Measurements from ENCODE around the gene FOXP1. TPM values are rescaled to one million over a fixed set of nuclear protein-coding genes. Genes with fewer than 3 reads are reported as not detected.
A peak's percentile ranks its signal among the peaks of the same experiment; 100 is the strongest.

Gene FOXP1
- total and polyA plus RNA-seq, 2 of the 13 experiments (the other 11 are each of a cell fraction or from before 2014, with no cell fraction given), result 40.4 to 59.0 TPM

DNA sequence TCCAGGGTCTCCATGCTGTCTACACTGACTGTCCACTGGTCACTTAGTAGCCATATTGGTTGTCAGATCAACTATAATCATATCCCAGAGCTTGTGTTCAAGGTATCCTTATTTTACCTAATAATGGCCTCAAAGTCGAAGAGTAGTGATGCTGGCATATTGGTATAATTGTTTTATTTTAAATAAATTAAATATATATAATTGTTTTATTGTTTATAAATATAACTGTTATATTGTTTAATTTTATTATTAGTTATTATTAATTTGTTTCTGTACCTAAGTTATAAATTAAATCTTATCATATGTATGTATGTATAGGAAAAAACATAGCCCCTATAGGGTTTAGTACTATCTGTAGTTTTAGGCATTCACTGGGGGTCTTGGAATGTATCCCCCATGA, 205.0 kb downstream of the FOXP1 start (continued):
- no peak for TF ChIP-seq TBP (CRISPR knock-in tag; IDR thresholded peaks at IDR 0.05)
- TF ChIP-seq FIP1L1 (IDR thresholded peaks at IDR 0.05; ENCODE audit: borderline replicate concordance, insufficient read depth, low read depth, low read length), result no peak
- no peak for TF ChIP-seq ZNF484 (CRISPR knock-in tag; IDR thresholded peaks at IDR 0.05; ENCODE audit: borderline replicate concordance, low read depth)
- no peak for TF ChIP-seq ZNF713 (CRISPR knock-in tag; IDR thresholded peaks at IDR 0.05)
- TF ChIP-seq ZFP36L1 (CRISPR knock-in tag; IDR thresholded peaks at IDR 0.05), result no peak
- TF ChIP-seq TBX3 (IDR thresholded peaks at IDR 0.05; ENCODE audit: borderline replicate concordance), result no peak
- TF ChIP-seq RFX5 (IDR thresholded peaks at IDR 0.05; ENCODE audit: low read depth, low read length), result no peak
- no peak for TF ChIP-seq BHLHE40 (IDR thresholded peaks at IDR 0.05; ENCODE audit: low read length)
- TF ChIP-seq, protein P1, sequence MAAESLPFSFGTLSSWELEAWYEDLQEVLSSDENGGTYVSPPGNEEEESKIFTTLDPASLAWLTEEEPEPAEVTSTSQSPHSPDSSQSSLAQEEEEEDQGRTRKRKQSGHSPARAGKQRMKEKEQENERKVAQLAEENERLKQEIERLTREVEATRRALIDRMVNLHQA (CRISPR knock-in tag; IDR thresholded peaks at IDR 0.05), result no peak
- no peak for TF ChIP-seq ZBTB21 (CRISPR knock-in tag; IDR thresholded peaks at IDR 0.05)
- TF ChIP-seq HNRNPUL1 (IDR thresholded peaks at IDR 0.05; ENCODE audit: low read depth, low read length), result no peak

DNA sequence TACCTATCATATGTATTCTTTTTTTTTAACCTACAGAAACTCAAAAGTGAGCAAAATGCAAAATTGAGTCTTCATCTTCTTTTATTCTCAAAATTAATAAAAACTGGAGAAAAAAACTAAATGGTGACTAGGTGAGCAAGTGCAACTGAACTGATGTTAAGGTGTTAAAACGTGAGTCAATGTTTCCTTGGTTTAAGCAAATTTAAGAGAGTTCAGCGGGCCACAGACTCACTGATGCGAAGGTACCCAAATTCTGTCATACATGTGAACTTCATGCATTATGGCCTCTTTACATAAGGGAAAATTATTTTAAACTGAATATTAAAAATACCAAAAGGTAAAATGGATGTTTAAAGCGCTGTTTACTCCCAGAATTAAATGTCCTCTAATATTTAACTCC, 206.6 kb downstream of the FOXP1 start:
- DNase-seq (ENCODE audit: low spot score), result no peak
- Histone ChIP-seq H3K4me2 (ENCODE audit: low read depth, low read length) (no peak overlapping the region), H3K4me3 (replicated peaks in 1 of 3; ENCODE audit: insufficient read depth in 1 of 3, low read depth in 2 of 3, low read length in 3 of 3) (no peak overlapping the region), H3K27me3 (ENCODE audit: control insufficient read depth in 1 of 2, insufficient read depth in 2 of 2, low read length in 2 of 2) (no peaks in the 10 kb centered on the region), H3K27ac (ENCODE audit: extremely low read length, insufficient read depth, low read length) (no peak overlapping the region), H3K36me3 (replicated peaks in 1 of 2; ENCODE audit: control insufficient read depth in 1 of 2, insufficient read depth in 2 of 2, low read length in 2 of 2) (no peaks in the 10 kb centered on the region; a peak in 1 of 5 replicates), H3K79me2 (ENCODE audit: insufficient read depth, low read length) (peaks cover 9% of the 10 kb centered on the region), H4K20me1 (ENCODE audit: insufficient read depth, low read length) (peaks cover 7% of the 10 kb centered on the region; the same call in 1 of the 2 replicates), H3K9me3 (ENCODE audit: low read length) (no peaks in the 10 kb centered on the region), H3K4me1 (ENCODE audit: insufficient read depth, low read length) (peaks cover 34% of the 10 kb centered on the region), H3K9ac (ENCODE audit: insufficient read depth, low read depth, low read length) (no peak overlapping the region), H2AFZ (ENCODE audit: low read length) (no peak overlapping the region)
- TF ChIP-seq ELF4 (CRISPR knock-in tag; IDR thresholded peaks at IDR 0.05; ENCODE audit: borderline replicate concordance), result 0 out of 2 replicates have a peak, but pooled peaks have one; percentile 32
- TF ChIP-seq, protein P2, sequence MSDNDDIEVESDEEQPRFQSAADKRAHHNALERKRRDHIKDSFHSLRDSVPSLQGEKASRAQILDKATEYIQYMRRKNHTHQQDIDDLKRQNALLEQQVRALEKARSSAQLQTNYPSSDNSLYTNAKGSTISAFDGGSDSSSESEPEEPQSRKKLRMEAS (IDR thresholded peaks at IDR 0.05), result no peak
- TF ChIP-seq, protein P3, sequence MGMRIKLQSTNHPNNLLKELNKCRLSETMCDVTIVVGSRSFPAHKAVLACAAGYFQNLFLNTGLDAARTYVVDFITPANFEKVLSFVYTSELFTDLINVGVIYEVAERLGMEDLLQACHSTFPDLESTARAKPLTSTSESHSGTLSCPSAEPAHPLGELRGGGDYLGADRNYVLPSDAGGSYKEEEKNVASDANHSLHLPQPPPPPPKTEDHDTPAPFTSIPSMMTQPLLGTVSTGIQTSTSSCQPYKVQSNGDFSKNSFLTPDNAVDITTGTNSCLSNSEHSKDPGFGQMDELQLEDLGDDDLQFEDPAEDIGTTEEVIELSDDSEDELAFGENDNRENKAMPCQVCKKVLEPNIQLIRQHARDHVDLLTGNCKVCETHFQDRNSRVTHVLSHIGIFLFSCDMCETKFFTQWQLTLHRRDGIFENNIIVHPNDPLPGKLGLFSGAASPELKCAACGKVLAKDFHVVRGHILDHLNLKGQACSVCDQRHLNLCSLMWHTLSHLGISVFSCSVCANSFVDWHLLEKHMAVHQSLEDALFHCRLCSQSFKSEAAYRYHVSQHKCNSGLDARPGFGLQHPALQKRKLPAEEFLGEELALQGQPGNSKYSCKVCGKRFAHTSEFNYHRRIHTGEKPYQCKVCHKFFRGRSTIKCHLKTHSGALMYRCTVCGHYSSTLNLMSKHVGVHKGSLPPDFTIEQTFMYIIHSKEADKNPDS (CRISPR knock-in tag; IDR thresholded peaks at IDR 0.05), result no peak
- intact Hi-C loops (cut with micrococcal nuclease; ENCODE audit: unreplicated experiment) (no loop called here), in situ Hi-C loops (cut with HindIII; ENCODE audit: extremely low pct_ligation_motif_present, low pct_unique_long_range_greater_than_20kb) (no loop called here)
- WGBS (ENCODE audit: low lambda C conversion rate), result 84% methylated on average over 4 of the region's 4 CpGs
- BruUV-seq (replicated peaks), result no TSS peak
- FAIRE-seq, result no peak
- ATAC-seq, result no peak
- ChIA-PET CTCF (ENCODE audit: low intra/inter-chr PET ratio, low total read pairs) (no interaction called here), POLR2A (no interaction called here)
